Progenitor cell of endocrine pancreas (in vitro differentiated cells): ENCODE measurements around the gene IRF2. TPM values are rescaled to one million over a fixed set of nuclear protein-coding genes. Genes with fewer than 3 reads are reported as not detected.
A peak's percentile ranks its signal among the peaks of the same experiment; 100 is the strongest.

Experiments used
- DNase-seq: peaks from one replicate; pipeline ENCODE4 v3.0.0; 2021; ENCODE audit warnings: low spot score; ENCODE audit not compliant: unreplicated experiment
- H3K27ac Mint-ChIP-seq: 2 replicates; pipeline ENCODE4 v1.8.0; 2021; ENCODE audit warnings: mild to moderate bottlenecking, moderate library complexity, mixed read lengths
- H3K27me3 Mint-ChIP-seq: 2 replicates; pipeline ENCODE4 v1.8.0; 2021; ENCODE audit warnings: mixed read lengths
- H3K36me3 Mint-ChIP-seq: 2 replicates; pipeline ENCODE4 v1.8.0; 2022; ENCODE audit warnings: mixed read lengths; ENCODE audit not compliant: insufficient read depth
- H3K4me1 Mint-ChIP-seq: 2 replicates; pipeline ENCODE4 v1.8.0; 2021; ENCODE audit warnings: low read depth, mixed read lengths
- H3K4me3 Mint-ChIP-seq: 2 replicates; pipeline ENCODE4 v1.8.0; 2021; ENCODE audit warnings: low read depth, mild to moderate bottlenecking, moderate library complexity, mixed read lengths
- H3K9me3 Mint-ChIP-seq: 2 replicates; pipeline ENCODE4 v1.8.0; 2021; ENCODE audit warnings: low read depth, mixed read lengths
- CTCF ChIP-seq: fragments of 200-600 bp; sonication (generic); IDR thresholded peaks from one replicate; pipeline ENCODE4 v1.5.0; 2021; ENCODE audit warnings: antibody characterized with exemption, mild to moderate bottlenecking; ENCODE audit not compliant: unreplicated experiment
- total RNA-seq: library from RNA; stranded (reverse); gene quantifications from 2 replicates; pipeline ENCODE4 v1.2.1, GENCODE V29; 2021

Gene IRF2
- total RNA-seq, 1 donor from 2014 or later, result 19.1 TPM

- H3K36me3 Mint-ChIP-seq, result peaks cover 31% of the 10 kb centered on the region
- H3K4me1 Mint-ChIP-seq, result no peaks in the 10 kb centered on the region
- no peak for TF ChIP-seq CTCF
- DNase-seq, result no peak
- no peaks in the 10 kb centered on the region for H3K27me3 Mint-ChIP-seq
- H3K4me3 Mint-ChIP-seq, result no peak overlapping the region
- no peaks in the 10 kb centered on the region for H3K9me3 Mint-ChIP-seq
- no peak overlapping the region for H3K27ac Mint-ChIP-seq
Measured at GRCh38 chr4:184406958-184407391, 67.4 kb downstream of the IRF2 start.

- Mint-ChIP-seq H3K4me1 (peaks cover 3% of the 10 kb centered on the region), H3K27ac (no peak overlapping the region), H3K36me3 (peaks cover 22% of the 10 kb centered on the region), H3K9me3 (no peaks in the 10 kb centered on the region), H3K27me3 (no peaks in the 10 kb centered on the region), H3K4me3 (no peak overlapping the region)
- no peak for TF ChIP-seq CTCF
- DNase-seq, result no peak
Measured at GRCh38 chr4:184404047-184404446, 70.3 kb downstream of the IRF2 start.

GRCh38 chr4:184403384-184403781 is 71.0 kb downstream of the IRF2 start:
- no peaks in the 10 kb centered on the region for H3K9me3 Mint-ChIP-seq
- no peak for DNase-seq
- TF ChIP-seq CTCF, result no peak
- peak overlapping the region; percentile 15 for H3K27ac Mint-ChIP-seq
- H3K36me3 Mint-ChIP-seq, result peaks cover 24% of the 10 kb centered on the region
- no peak overlapping the region for H3K4me3 Mint-ChIP-seq
- peaks cover 3% of the 10 kb centered on the region for H3K4me1 Mint-ChIP-seq
- H3K27me3 Mint-ChIP-seq, result no peaks in the 10 kb centered on the region

GRCh38 chr4:184402740-184403383 is 71.5 kb downstream of the IRF2 start:
- Mint-ChIP-seq H3K36me3 (peaks cover 22% of the 10 kb centered on the region), H3K27ac (peak overlapping the region; percentile 34), H3K4me3 (no peak overlapping the region), H3K4me1 (peaks cover 3% of the 10 kb centered on the region), H3K27me3 (no peaks in the 10 kb centered on the region), H3K9me3 (no peaks in the 10 kb centered on the region)
- no peak for DNase-seq
- no peak for TF ChIP-seq CTCF

- Mint-ChIP-seq H3K4me3 (no peak overlapping the region), H3K4me1 (peaks cover 3% of the 10 kb centered on the region), H3K36me3 (peaks cover 23% of the 10 kb centered on the region), H3K27ac (peak overlapping the region; percentile 66), H3K27me3 (no peaks in the 10 kb centered on the region), H3K9me3 (no peaks in the 10 kb centered on the region)
- no peak for TF ChIP-seq CTCF
- DNase-seq, result no peak
Measured at GRCh38 chr4:184402239-184402638, 72.1 kb downstream of the IRF2 start.
